ENCODE data around the gene CSNK1D.

- no peak for TF ChIP-seq CTCF (tag by site-specific recombination; IDR thresholded peaks at IDR 0.05)
- TF ChIP-seq ZFP37 (tag by site-specific recombination; IDR thresholded peaks at IDR 0.05), result no peak
- no peak for TF ChIP-seq ZNF133 (tag by site-specific recombination; IDR thresholded peaks at IDR 0.05)
- TF ChIP-seq ZNF341 (tag by site-specific recombination; IDR thresholded peaks at IDR 0.05; ENCODE audit: low read depth), result no peak
- TF ChIP-seq, protein P1, sequence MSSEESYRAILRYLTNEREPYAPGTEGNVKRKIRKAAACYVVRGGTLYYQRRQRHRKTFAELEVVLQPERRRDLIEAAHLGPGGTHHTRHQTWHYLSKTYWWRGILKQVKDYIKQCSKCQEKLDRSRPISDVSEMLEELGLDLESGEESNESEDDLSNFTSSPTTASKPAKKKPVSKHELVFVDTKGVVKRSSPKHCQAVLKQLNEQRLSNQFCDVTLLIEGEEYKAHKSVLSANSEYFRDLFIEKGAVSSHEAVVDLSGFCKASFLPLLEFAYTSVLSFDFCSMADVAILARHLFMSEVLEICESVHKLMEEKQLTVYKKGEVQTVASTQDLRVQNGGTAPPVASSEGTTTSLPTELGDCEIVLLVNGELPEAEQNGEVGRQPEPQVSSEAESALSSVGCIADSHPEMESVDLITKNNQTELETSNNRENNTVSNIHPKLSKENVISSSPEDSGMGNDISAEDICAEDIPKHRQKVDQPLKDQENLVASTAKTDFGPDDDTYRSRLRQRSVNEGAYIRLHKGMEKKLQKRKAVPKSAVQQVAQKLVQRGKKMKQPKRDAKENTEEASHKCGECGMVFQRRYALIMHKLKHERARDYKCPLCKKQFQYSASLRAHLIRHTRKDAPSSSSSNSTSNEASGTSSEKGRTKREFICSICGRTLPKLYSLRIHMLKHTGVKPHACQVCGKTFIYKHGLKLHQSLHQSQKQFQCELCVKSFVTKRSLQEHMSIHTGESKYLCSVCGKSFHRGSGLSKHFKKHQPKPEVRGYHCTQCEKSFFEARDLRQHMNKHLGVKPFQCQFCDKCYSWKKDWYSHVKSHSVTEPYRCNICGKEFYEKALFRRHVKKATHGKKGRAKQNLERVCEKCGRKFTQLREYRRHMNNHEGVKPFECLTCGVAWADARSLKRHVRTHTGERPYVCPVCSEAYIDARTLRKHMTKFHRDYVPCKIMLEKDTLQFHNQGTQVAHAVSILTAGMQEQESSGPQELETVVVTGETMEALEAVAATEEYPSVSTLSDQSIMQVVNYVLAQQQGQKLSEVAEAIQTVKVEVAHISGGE (tag by site-specific recombination; conservative IDR thresholded peaks at IDR 0.05; ENCODE audit: low read depth), result no peak
Measured at GRCh38 chr17:82223517-82223916, 50.0 kb downstream of the CSNK1D start.
